ENCODE measurements around the gene DCC.

Gene DCC

DNA sequence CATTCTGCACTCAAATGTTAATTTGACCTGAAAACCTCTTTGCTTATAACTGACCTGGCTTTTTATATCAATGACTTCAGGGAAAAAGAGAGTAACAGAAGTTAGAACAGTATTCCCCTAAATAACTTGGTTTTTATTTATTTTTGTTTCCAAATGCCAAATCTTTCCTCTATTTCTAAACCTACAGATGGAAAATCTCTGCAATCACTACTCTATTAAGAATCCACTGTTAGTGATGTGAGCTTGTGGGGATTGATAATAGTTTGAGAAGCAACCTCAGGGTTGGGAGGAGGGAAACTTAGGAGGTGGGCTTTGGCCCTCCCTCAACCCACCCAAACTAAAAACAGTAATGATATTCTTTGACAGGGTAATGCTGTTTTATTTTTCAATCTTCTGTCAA lies 351.8 kb downstream of the DCC start:
- no peak for DNase-seq (ENCODE audit: extremely low spot score)
- CTCF ChIA-PET: no interaction called here
- POLR2A ChIA-PET: no interaction called here
- TF ChIP-seq CTBP1 (IDR thresholded peaks at IDR 0.05; ENCODE audit: borderline replicate concordance) (no peak), L3MBTL2 (conservative IDR thresholded peaks at IDR 0.05) (no peak), LEF1 (IDR thresholded peaks at IDR 0.05; ENCODE audit: borderline replicate concordance) (no peak), FOXA1 (IDR thresholded peaks at IDR 0.05) (no peak), NFRKB (IDR thresholded peaks at IDR 0.05) (no peak), HDGF (IDR thresholded peaks at IDR 0.05; ENCODE audit: borderline replicate concordance) (no peak), SUZ12 (IDR thresholded peaks at IDR 0.05) (no peak), FOXK2 (IDR thresholded peaks at IDR 0.05) (no peak), BHLHE40 (IDR thresholded peaks at IDR 0.05; ENCODE audit: borderline replicate concordance) (no peak)

DNA sequence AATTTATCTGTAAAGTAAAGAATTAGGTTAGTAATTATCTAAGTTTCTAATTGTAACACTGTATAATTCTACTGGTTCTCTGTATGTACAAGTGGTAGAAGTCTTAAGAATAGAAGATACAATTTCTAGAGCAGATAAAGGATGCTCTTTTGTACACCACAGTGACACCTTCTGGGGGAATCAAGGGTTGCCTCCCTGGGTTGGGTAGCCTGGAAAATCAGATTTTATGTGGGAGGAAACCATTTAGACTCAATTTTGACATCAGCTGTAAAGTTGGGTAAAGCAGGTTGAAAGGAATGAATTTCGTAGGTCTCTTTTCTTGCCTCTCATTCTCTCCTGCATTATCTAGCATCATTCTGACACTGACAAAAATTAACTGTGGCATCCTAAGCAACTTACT lies 354.8 kb downstream of the DCC start:
- POLR2A ChIA-PET: no interaction called here
- DNase-seq (ENCODE audit: extremely low spot score): no peak

DNA sequence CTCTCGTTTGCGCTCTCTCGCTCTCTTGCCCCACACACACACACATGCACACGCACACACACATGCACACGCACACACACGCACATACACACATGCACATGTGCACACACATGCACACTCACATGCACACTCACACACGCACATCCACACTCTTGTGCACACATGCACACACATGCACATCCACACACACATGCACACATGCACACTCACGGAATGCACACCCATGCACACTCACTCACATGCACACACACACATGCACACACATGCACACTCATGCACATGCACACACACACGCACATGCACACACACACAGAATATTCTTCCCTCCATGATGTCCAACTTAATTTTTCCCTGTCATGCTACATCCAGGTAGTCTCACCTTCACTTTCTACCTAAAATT lies 360.1 kb downstream of the DCC start:
- no peak for DNase-seq (ENCODE audit: extremely low spot score)
- TF ChIP-seq FOXA1 (IDR thresholded peaks at IDR 0.05): no peak
- no peak for TF ChIP-seq CTBP1 (IDR thresholded peaks at IDR 0.05; ENCODE audit: borderline replicate concordance)
- TF ChIP-seq BHLHE40 (IDR thresholded peaks at IDR 0.05; ENCODE audit: borderline replicate concordance): no peak
- TF ChIP-seq SUZ12 (IDR thresholded peaks at IDR 0.05): no peak
- no peak for TF ChIP-seq L3MBTL2 (conservative IDR thresholded peaks at IDR 0.05)
- no peak for TF ChIP-seq FOXM1 (IDR thresholded peaks at IDR 0.05; ENCODE audit: borderline replicate concordance)
- no peak for TF ChIP-seq LEF1 (IDR thresholded peaks at IDR 0.05; ENCODE audit: borderline replicate concordance)
- no peak for TF ChIP-seq SP1 (IDR thresholded peaks at IDR 0.05)
- TF ChIP-seq ELF4 (IDR thresholded peaks at IDR 0.05): no peak
- no peak for TF ChIP-seq ARNT (IDR thresholded peaks at IDR 0.05)
- no peak for TF ChIP-seq NFRKB (IDR thresholded peaks at IDR 0.05)
- TF ChIP-seq HDGF (IDR thresholded peaks at IDR 0.05; ENCODE audit: borderline replicate concordance): no peak
- TF ChIP-seq, protein P1, sequence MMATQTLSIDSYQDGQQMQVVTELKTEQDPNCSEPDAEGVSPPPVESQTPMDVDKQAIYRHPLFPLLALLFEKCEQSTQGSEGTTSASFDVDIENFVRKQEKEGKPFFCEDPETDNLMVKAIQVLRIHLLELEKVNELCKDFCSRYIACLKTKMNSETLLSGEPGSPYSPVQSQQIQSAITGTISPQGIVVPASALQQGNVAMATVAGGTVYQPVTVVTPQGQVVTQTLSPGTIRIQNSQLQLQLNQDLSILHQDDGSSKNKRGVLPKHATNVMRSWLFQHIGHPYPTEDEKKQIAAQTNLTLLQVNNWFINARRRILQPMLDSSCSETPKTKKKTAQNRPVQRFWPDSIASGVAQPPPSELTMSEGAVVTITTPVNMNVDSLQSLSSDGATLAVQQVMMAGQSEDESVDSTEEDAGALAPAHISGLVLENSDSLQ (IDR thresholded peaks at IDR 0.05): no peak
- no peak for TF ChIP-seq TARDBP (IDR thresholded peaks at IDR 0.05)
- no peak for TF ChIP-seq FOXK2 (IDR thresholded peaks at IDR 0.05)
- ChIA-PET CTCF (no interaction called here), POLR2A (no interaction called here)

More for the DNA sequence above, 354.8 kb downstream of the DCC start:
- CTCF ChIA-PET: no interaction called here
- TF ChIP-seq ZNF384 (IDR thresholded peaks at IDR 0.05) (no peak), FOXA1 (IDR thresholded peaks at IDR 0.05) (no peak), HDGF (IDR thresholded peaks at IDR 0.05; ENCODE audit: borderline replicate concordance) (no peak), NFRKB (IDR thresholded peaks at IDR 0.05) (no peak), FOXK2 (IDR thresholded peaks at IDR 0.05) (no peak), CTBP1 (IDR thresholded peaks at IDR 0.05; ENCODE audit: borderline replicate concordance) (no peak), L3MBTL2 (conservative IDR thresholded peaks at IDR 0.05) (no peak), SUZ12 (IDR thresholded peaks at IDR 0.05) (no peak), ELF4 (IDR thresholded peaks at IDR 0.05) (no peak), TARDBP (IDR thresholded peaks at IDR 0.05) (no peak), LEF1 (IDR thresholded peaks at IDR 0.05; ENCODE audit: borderline replicate concordance) (no peak), BHLHE40 (IDR thresholded peaks at IDR 0.05; ENCODE audit: borderline replicate concordance) (no peak), ARNT (IDR thresholded peaks at IDR 0.05) (no peak), FOXM1 (IDR thresholded peaks at IDR 0.05; ENCODE audit: borderline replicate concordance) (no peak), SP1 (IDR thresholded peaks at IDR 0.05) (no peak)
- TF ChIP-seq, protein P1 (IDR thresholded peaks at IDR 0.05): no peak

DNA sequence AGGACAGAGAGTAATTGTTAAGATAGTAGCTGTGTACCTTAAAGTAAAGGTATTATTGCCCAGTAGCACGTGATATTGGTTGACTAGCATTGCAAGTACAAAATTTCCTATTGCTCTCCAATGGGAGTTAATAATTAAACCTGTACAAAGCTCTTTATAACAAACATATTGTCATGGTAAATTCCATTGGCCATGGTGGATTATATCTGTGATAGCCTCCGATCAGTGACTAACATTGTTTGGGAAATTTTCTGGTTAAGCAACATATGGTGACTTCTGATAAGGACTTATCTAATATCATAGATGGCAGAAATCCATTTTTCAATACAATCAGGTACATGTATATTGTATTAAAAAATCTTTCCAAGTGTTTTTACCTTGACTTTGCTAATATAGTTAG lies 360.8 kb downstream of the DCC start:
- TF ChIP-seq ZNF384 (IDR thresholded peaks at IDR 0.05) (no peak), FOXK2 (IDR thresholded peaks at IDR 0.05) (no peak), CTBP1 (IDR thresholded peaks at IDR 0.05; ENCODE audit: borderline replicate concordance) (no peak), ARNT (IDR thresholded peaks at IDR 0.05) (no peak), NFRKB (IDR thresholded peaks at IDR 0.05) (no peak), FOXA1 (IDR thresholded peaks at IDR 0.05) (no peak), HDGF (IDR thresholded peaks at IDR 0.05; ENCODE audit: borderline replicate concordance) (no peak), LEF1 (IDR thresholded peaks at IDR 0.05; ENCODE audit: borderline replicate concordance) (no peak), SUZ12 (IDR thresholded peaks at IDR 0.05) (no peak), SP1 (IDR thresholded peaks at IDR 0.05) (no peak), BHLHE40 (IDR thresholded peaks at IDR 0.05; ENCODE audit: borderline replicate concordance) (no peak), L3MBTL2 (conservative IDR thresholded peaks at IDR 0.05) (no peak), FOXM1 (IDR thresholded peaks at IDR 0.05; ENCODE audit: borderline replicate concordance) (no peak), TARDBP (IDR thresholded peaks at IDR 0.05) (no peak), ELF4 (IDR thresholded peaks at IDR 0.05) (no peak)
- TF ChIP-seq, protein P1 (IDR thresholded peaks at IDR 0.05): no peak
- no peak for DNase-seq (ENCODE audit: extremely low spot score)
- POLR2A ChIA-PET: no interaction called here
- CTCF ChIA-PET: no interaction called here

DNA sequence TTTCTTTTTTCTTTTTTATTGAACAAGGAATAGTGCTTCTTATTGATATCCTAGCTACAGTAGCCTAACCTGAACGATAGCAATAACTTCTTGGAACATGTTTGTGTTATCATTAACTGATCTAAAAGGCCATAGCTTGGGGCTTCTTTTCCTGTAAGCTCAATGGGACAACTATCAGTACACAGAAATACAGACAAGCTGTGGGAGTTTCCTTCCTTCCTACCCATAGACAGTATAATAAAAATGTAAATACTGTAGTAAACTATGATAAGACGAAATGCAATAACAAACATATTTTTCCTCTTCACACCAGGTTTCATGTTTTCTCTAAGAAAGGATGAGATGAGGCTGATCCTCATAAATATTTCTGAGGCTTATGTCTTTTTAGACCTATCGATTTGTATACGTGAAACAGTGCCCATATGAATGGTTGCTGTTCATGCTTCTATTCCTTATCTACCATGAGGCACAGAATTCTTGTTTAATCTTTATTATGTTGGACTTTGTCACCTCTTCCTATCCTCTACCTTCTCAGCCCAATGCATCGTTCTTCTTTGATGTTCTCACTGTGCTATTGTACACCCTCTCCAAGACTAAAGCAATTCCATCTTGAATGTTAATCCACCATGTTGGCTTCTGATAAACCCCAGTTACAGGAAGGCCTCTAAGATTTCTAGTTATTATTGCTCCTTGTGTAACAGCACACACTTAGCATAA lies 361.4 kb downstream of the DCC start:
- ChIA-PET POLR2A (no interaction called here), CTCF (no interaction called here)
- DNase-seq (ENCODE audit: extremely low spot score): no peak
- no peak for TF ChIP-seq ZNF384 (IDR thresholded peaks at IDR 0.05)
- TF ChIP-seq FOXK2 (IDR thresholded peaks at IDR 0.05): no peak
- no peak for TF ChIP-seq TARDBP (IDR thresholded peaks at IDR 0.05)
- no peak for TF ChIP-seq LEF1 (IDR thresholded peaks at IDR 0.05; ENCODE audit: borderline replicate concordance)
- TF ChIP-seq, protein P1 (IDR thresholded peaks at IDR 0.05): no peak
- no peak for TF ChIP-seq FOXM1 (IDR thresholded peaks at IDR 0.05; ENCODE audit: borderline replicate concordance)
- TF ChIP-seq HDGF (IDR thresholded peaks at IDR 0.05; ENCODE audit: borderline replicate concordance): no peak

All from HEK293T (cell line).